PC-3 (cell line): Measurements from ENCODE around the gene GBA2.

Experiments used
- CTCF ChIP-seq: fragments of 300-600 bp; sonication (generic); conservative IDR thresholded peaks from 2 replicates; pipeline ENCODE4 v1.5.1; 2017; ENCODE audit warnings: antibody characterized with exemption, low read depth, mild to moderate bottlenecking, low read length
- EZH2 ChIP-seq: fragments of 300-600 bp; sonication (generic); IDR thresholded peaks from one replicate; pipeline ENCODE4 v1.6.1; 2017; ENCODE audit warnings: antibody characterized with exemption, mild to moderate bottlenecking, low read length; ENCODE audit not compliant: unreplicated experiment

GRCh38 chr9:35789541-35789940 is 40.5 kb upstream of the GBA2 start:
- TF ChIP-seq CTCF = no peak
- no peak for TF ChIP-seq EZH2
